Measurements from ENCODE around the gene PTGES3. TPM values are rescaled to one million over a fixed set of nuclear protein-coding genes. Genes with fewer than 3 reads are reported as not detected.

The PTGES3 gene
- total and polyA plus RNA-seq, 8 donors = 43.3 to 145 (median 97.2) TPM

- DNase-seq = no peak
- Histone ChIP-seq H3K9me3 (no peaks in the 10 kb centered on the region), H3K4me3 (peak overlapping the region; percentile 72 to 93 (median 85)), H3K4me1 (peaks cover 36 to 50% (median 47%) of the 10 kb centered on the region in 4 donors), H3K36me3 (peaks cover 0 to 25% (median 18%) of the 10 kb centered on the region in 4 donors), H3K27ac (peak overlapping the region; percentile 86 to 96 (median 90)), H3K27me3 (no peaks in the 10 kb centered on the region)
- intact Hi-C loops (cut with DNase I; ENCODE audit: low total_unique reads) = loop anchor here (10.0 kb wide), 1 partner anchor 81 kb away; the partner anchor contains the start of gene ATP5F1B
- TF ChIP-seq POLR2AphosphoS5 (IDR thresholded peaks at IDR 0.05) (no peak), EP300 (IDR thresholded peaks at IDR 0.05) (no peak)
- TF ChIP-seq, protein P1, sequence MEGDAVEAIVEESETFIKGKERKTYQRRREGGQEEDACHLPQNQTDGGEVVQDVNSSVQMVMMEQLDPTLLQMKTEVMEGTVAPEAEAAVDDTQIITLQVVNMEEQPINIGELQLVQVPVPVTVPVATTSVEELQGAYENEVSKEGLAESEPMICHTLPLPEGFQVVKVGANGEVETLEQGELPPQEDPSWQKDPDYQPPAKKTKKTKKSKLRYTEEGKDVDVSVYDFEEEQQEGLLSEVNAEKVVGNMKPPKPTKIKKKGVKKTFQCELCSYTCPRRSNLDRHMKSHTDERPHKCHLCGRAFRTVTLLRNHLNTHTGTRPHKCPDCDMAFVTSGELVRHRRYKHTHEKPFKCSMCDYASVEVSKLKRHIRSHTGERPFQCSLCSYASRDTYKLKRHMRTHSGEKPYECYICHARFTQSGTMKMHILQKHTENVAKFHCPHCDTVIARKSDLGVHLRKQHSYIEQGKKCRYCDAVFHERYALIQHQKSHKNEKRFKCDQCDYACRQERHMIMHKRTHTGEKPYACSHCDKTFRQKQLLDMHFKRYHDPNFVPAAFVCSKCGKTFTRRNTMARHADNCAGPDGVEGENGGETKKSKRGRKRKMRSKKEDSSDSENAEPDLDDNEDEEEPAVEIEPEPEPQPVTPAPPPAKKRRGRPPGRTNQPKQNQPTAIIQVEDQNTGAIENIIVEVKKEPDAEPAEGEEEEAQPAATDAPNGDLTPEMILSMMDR (IDR thresholded peaks at IDR 0.05) = no peak
- WGBS, 5 donors = 32 to 43% (median 34%) methylated on average over 7 of the region's 7 CpGs
Measured at GRCh38 chr12:56725723-56726102, 37.6 kb upstream of the PTGES3 start.

DNA sequence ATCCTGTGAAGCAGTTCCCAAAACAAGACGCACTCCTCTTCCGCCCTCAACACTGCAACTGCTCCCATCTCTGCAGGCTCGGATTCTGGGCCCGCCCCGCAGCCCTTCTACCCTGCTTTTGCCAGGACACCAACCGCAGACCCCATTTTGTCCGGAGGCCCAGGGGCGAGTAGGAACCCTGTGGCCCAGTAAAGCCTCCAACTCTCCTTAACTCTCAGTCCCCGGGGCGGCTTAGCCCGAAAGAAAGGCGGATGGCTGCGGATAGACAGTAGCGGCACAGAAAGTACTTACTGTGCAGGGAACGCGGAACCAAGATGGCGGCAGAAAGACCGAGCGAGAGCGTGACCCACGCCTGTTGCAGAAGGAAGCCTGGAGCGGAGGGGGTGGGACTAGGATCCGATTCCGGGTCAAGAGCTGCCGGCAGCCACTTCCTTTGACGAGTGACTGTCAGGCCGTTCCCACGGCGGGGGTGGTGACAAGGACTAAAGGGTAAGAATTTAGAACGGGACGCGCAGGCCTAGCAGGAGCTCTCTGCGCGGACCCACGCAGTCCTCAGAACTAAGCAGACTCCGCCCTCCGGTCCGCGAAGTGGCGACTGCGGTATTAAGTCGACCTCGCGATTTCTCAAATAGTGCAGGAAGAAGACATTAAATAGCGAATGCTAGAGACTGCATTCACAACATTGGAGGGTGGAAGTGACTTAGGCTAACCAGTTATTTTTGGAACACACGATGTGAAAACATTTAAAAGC lies 37.1 kb upstream of the PTGES3 start, which contains the start of gene NACA:
NACA (minus strand) TSS at position 328 of the 751 bp plus-strand sequence. CDS start 778 bp downstream, outside the sequence.
- intact Hi-C loops (cut with DNase I; ENCODE audit: low total_unique reads) = loop anchor here (10.0 kb wide), 1 partner anchor 80 kb away; the partner anchor contains the start of gene ATP5F1B
- WGBS, 5 donors = 0 to 1% (median 0%) methylated on average over 34 to 46 of the region's 46 CpGs
- TF ChIP-seq POLR2A (IDR thresholded peaks at IDR 0.05) (peak in 2 of 4 donors; percentile 73 to 93), EP300 (IDR thresholded peaks at IDR 0.05) (no peak), POLR2AphosphoS5 (IDR thresholded peaks at IDR 0.05) (peak; percentile 96 to 98 (median 98))
- TF ChIP-seq, protein P1 (IDR thresholded peaks at IDR 0.05) = no peak
- Histone ChIP-seq H3K4me1 (peaks cover 42 to 55% (median 53%) of the 10 kb centered on the region in 4 donors), H3K9me3 (no peaks in the 10 kb centered on the region), H3K36me3 (peaks cover under 1 to 25% (median 19%) of the 10 kb centered on the region in 4 donors), H3K4me3 (peak within 1 kb of the TSS; percentile 72 to 93 (median 85)), H3K27ac (peak within 1 kb of the TSS; percentile 86 to 96 (median 90)), H3K27me3 (no peaks in the 10 kb centered on the region)
- peak; percentile 98 to 99 for DNase-seq

GRCh38 chr12:56724701-56724971 lies 36.6 kb upstream of the PTGES3 start:
- WGBS, 5 donors = 0 to 3% (median 0%) methylated on average over 7 to 9 of the region's 9 CpGs
- TF ChIP-seq EP300 (IDR thresholded peaks at IDR 0.05) (no peak), POLR2AphosphoS5 (IDR thresholded peaks at IDR 0.05) (no peak), POLR2A (IDR thresholded peaks at IDR 0.05) (no peak)
- TF ChIP-seq, protein P1 (IDR thresholded peaks at IDR 0.05) = no peak
- intact Hi-C loops (cut with DNase I; ENCODE audit: low total_unique reads) = loop anchor here (10.0 kb wide), 1 partner anchor 80 kb away; the partner anchor contains the start of gene ATP5F1B
- Histone ChIP-seq H3K4me3 (peak overlapping the region; percentile 72 to 93 (median 85)), H3K27ac (peak overlapping the region; percentile 86 to 96 (median 90)), H3K9me3 (no peaks in the 10 kb centered on the region), H3K4me1 (peaks cover 47 to 60% (median 58%) of the 10 kb centered on the region in 4 donors), H3K27me3 (no peaks in the 10 kb centered on the region), H3K36me3 (peaks cover 5 to 25% (median 20%) of the 10 kb centered on the region in 4 donors)
- DNase-seq = no peak

- peak overlapping the region; percentile 72 to 93 (median 85) for H3K4me3 ChIP-seq
- H3K27me3 ChIP-seq = no peaks in the 10 kb centered on the region
- WGBS, 5 donors = 0 to 2% (median 1%) methylated on average over 14 of the region's 14 CpGs
- TF ChIP-seq EP300 (IDR thresholded peaks at IDR 0.05) (no peak), POLR2AphosphoS5 (IDR thresholded peaks at IDR 0.05) (peak; percentile 9 to 46 (median 25))
- no peaks in the 10 kb centered on the region for H3K9me3 ChIP-seq
- peaks cover 11 to 27% (median 23%) of the 10 kb centered on the region in 4 donors for H3K36me3 ChIP-seq
- H3K27ac ChIP-seq = peak overlapping the region; percentile 86 to 96 (median 90)
- intact Hi-C loops (cut with DNase I; ENCODE audit: low total_unique reads) = loop anchor here (10.0 kb wide), 1 partner anchor 79 kb away; the partner anchor contains the start of gene ATP5F1B
- H3K4me1 ChIP-seq = peaks cover 52 to 66% (median 63%) of the 10 kb centered on the region in 4 donors
- DNase-seq = peak; percentile 34 to 72
Measured at GRCh38 chr12:56723889-56724700, 36.0 kb upstream of the PTGES3 start.

All from stomach (tissue), 9 donors.